Right kidney (tissue), 9 donors: ENCODE data around the gene TNFSF13B.
"Not testable (repeated sequence)": the region's sequence is repeated elsewhere in the genome, so short reads cannot be mapped to it uniquely, and the experiment has no call there.

ENCODE experiments used
- DNase-seq: peaks from one replicate; pipeline ENCODE4 v3.0.0-alpha.2; 2016
- long read RNA-seq, 8 donors: transcript quantifications; one replicate each; lab custom pipeline, GENCODE V29; 2026

The TNFSF13B gene, protein sequence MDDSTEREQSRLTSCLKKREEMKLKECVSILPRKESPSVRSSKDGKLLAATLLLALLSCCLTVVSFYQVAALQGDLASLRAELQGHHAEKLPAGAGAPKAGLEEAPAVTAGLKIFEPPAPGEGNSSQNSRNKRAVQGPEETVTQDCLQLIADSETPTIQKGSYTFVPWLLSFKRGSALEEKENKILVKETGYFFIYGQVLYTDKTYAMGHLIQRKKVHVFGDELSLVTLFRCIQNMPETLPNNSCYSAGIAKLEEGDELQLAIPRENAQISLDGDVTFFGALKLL
- long read RNA-seq, donor 1 = 0 reads
- long read RNA-seq, donor 2 = 0 reads
- long read RNA-seq, donor 3, partial matches to known transcripts = 0 of 1 reads
- long read RNA-seq, donor 3, other reads (novel, unspliced or antisense) = 0 of 1 reads
- long read RNA-seq, donor 4, partial matches to known transcripts = 0 of 2 reads
- long read RNA-seq, donor 4, other reads (novel, unspliced or antisense) = 0 of 2 reads
- long read RNA-seq, donor 5 = 0 reads
- long read RNA-seq, donor 6 = 0 reads
- long read RNA-seq, donor 7, partial matches to known transcripts = 0 of 2 reads
- long read RNA-seq, donor 7, other reads (novel, unspliced or antisense) = 0 of 2 reads
- long read RNA-seq, donor 8, partial matches to known transcripts = 0 of 2 reads
- long read RNA-seq, donor 8, other reads (novel, unspliced or antisense) = 0 of 2 reads

DNA sequence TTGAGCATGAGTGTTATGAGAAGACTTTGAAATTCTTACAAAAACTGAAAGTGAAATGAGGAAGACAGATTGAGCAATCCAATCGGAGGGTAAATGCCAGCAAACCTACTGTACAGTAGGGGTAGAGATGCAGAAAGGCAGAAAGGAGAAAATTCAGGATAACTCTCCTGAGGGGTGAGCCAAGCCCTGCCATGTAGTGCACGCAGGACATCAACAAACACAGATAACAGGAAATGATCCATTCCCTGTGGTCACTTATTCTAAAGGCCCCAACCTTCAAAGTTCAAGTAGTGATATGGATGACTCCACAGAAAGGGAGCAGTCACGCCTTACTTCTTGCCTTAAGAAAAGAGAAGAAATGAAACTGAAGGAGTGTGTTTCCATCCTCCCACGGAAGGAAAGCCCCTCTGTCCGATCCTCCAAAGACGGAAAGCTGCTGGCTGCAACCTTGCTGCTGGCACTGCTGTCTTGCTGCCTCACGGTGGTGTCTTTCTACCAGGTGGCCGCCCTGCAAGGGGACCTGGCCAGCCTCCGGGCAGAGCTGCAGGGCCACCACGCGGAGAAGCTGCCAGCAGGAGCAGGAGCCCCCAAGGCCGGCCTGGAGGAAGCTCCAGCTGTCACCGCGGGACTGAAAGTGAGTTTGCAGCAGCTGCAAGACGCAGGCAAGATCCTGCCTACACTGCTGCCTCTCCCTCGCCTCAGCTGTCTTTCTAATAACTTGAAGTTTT, at the start of gene TNFSF13B:
Gene TNFSF13B, plus strand, starts transcription at position 118 of the 728 bp plus-strand sequence. Its CDS starts 178 bp downstream, at position 296.
- DNase-seq = peak; percentile 32

- DNase-seq = no peak
These were observed 49.5 kb upstream of the TNFSF13B start for GRCh38 chr13:108220041-108220440.

GRCh38 chr13:108223687-108224503, 45.6 kb upstream of the TNFSF13B start:
- no peak for DNase-seq

GRCh38 chr13:108225440-108225839, 44.1 kb upstream of the TNFSF13B start:
- no peak for DNase-seq

DNA sequence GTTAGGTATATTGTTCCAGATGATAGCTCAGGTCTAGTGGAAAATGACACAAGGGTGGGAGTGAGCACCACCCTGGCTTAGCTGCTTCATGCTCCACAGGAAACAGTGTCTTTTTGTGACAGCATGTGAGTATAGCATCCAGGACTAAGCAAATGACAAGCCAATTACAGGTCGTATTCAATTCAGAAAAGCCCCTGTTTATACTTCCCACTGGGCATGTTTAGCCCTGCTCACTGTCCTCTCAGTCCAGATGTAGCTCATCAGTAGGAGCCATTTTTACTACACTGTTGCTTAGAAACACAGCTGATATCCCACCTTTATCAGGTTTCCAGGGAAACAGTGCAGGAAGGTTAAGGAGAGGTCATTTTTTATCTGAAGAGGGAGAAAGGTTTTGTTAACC, 43.3 kb upstream of the TNFSF13B start:
- no peak for DNase-seq

- no peak for DNase-seq
These were observed 41.8 kb upstream of the TNFSF13B start for GRCh38 chr13:108227651-108228272.

GRCh38 chr13:108230377-108230776, 39.1 kb upstream of the TNFSF13B start:
- DNase-seq = no peak

DNA sequence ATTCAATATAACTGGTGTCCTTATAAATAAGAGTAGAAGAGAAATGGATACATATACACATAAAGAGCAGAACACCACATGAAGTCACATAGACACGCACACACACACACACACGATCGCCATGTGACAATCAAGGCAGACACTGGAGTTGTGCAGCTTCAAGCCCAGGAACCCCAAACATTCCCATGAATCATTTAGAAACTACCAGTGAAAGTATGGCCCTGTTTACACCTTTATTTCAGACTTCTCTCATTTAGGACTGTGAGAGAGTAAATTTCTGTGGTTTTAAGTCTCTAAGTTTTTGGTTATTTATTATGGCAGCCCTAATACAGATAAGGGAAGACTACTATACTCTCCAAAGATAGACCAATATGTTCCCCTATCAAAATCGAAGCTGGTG, 20.4 kb upstream of the TNFSF13B start:
- DNase-seq = no peak

DNA sequence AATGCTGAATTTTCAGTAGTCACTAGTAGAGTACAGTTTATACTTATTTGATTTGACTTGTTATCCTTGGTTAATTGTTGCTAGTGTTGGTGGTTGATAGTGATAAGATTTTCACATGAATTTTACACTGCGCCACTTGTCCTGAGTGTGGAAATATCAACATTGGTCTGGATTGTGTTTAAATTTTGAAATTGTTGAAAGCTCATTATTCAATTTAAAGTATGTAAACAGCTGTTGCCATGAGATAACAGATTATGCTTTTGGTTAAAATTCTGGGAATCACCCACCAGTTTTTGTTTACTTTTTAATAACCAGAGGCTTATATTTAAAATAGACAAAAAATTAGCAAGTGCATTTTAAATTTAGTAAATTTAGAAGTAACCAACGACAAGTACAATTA, 12.3 kb upstream of the TNFSF13B start:
- DNase-seq = no peak

- DNase-seq = no peak
These were observed 5.7 kb upstream of the TNFSF13B start for GRCh38 chr13:108263621-108264355.

DNA sequence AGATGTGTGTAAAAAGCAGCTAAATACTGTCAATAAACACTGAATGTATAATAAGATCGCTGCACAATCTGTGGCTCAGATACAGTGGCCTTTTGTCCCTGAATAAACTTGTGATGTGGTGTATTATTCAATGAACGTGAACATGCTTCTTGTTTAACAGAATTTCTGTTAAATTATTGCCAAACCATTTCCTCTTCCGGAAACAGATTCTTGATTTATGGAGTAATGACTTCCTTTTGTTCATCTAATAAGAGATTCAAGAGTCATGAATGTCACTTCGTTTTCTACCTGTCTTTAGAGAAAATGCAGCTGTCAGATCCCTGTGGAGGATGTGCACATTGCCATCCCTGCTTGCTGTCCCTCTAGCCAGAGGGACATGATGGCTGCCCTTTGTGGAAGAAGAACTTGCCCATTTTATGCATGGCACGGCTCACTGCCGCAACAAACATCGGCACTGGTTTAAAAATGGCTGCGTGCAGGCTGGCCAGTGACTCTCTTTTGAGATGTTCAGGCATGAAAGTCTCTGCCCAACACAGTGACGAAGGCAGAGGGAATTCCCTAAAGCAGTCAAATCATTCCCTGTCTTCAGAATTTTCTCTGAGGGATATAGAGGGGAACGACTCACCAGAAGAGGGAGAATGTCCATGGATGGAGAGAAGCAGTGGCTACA, 3.1 kb upstream of the TNFSF13B start:
- no peak for DNase-seq

DNA sequence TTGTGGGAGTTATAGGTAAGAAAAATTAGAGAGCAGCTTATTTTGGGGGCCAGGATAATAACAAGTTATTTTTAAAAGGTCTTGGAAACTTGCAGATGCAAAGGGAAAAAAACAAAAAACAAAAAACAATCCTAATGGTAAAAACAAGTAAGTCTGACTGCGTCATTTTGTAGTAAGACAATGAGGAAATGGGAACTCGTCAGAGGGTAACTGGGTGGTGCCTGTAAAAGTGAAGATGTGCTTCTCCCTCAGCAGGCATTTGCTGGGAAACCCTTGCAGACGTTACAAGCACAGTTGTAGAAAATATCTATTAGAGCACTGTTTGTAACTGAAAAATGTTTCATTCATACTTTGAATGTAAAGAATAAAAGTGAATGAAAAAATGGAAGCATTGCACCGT, 2.2 kb upstream of the TNFSF13B start:
- no peak for DNase-seq

DNA sequence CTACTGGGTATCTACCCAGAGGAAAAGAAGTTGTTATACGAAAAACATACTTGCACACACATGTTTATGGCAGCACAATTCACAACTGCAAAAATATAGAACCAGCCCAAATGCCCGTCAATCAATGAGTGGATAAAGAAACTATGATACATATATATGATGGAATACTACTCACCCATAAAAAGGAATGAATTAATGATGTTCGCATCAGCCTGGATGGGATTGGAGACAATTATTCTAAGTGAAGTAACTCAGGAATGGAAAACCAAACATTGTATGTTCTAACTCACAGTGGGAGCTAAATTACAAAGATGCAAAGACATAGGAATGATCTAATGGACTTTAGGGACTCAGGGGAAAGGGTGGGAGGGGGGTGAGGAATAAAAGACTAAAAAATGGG, 1.7 kb upstream of the TNFSF13B start:
- not testable (repeated sequence) for DNase-seq

DNA sequence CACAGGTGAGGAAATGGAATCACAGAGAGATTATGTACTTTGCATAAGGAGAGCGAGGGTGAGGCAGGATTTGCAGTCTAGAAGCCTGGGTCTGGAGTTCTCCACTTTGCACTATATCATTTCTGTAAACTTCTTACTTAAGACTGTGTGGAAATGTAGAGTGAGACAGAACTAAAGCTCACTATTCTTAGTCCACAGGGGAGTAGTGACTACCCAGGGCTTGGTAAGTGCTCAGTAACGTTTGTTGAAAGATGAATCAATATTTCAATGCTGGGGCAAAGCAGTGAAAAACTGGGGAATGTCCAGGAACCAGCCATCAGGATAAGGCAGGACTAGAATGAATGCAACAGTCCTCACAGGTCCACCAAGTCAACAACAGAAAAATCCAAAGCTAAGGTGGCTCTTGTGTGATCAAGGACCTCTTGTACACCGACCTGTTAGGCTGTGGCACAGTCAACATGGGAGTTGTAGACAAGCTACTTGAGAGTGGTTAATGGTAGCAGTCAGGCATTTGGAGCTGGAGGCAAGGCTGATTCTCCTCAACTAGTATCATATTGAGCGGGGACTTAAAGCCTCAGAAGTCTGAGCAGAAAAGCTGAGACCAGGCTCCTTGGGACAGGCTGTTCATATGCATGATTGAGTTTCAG, 929 bp upstream of the TNFSF13B start:
- no peak for DNase-seq

- DNase-seq = no peak
These were observed 924 bp downstream of the TNFSF13B start for GRCh38 chr13:108270442-108270841.

DNA sequence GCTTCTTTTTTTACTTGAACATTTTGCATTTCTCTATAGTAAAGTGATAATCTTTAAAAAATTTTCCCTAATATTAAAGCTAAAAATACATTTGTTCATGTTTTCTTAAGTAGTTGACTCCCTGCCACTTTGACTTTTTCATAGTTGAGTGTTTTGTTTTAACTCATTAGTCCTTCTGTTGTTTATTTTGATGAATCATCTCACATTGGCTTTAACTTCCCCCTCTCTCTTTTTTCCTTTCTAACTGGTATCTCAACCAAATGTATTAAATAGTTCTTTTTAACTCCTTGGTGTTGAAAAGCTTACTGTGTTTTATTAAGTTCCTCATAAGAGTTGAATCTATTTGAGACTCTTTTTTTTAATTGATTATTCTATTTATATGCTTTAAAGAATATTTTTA, 2.8 kb downstream of the TNFSF13B start:
- no peak for DNase-seq

DNA sequence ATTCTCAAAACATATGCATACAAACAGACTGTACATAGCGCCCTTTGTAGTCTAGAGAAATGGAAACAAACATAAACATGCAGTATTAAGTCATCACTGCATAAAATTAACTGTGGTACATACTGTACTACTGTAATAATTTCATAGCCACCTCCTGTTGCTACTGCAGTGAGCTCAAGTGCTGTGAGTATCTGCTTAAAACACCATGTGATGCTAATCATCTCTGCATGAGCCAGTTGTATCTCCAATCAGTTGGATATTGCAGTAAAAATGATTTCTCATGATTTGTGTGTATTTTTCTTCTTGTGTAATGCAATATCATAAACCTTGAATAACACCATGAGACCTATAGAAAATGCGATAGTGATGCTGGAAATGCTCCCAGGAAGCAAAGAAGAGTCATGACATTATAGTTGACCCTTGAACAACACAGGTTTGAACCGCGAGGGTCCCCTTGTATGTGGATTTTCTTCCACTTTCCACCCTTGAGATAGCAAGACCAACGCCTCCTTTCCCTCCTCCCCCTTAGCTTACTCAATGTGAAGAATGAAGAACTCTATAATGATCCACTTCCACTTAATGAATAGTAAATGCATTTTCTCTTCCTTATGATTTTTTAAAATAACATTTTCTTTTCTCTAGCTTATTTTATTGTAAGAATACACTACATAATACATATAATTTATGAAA, 4.1 kb downstream of the TNFSF13B start:
- no peak for DNase-seq

DNA sequence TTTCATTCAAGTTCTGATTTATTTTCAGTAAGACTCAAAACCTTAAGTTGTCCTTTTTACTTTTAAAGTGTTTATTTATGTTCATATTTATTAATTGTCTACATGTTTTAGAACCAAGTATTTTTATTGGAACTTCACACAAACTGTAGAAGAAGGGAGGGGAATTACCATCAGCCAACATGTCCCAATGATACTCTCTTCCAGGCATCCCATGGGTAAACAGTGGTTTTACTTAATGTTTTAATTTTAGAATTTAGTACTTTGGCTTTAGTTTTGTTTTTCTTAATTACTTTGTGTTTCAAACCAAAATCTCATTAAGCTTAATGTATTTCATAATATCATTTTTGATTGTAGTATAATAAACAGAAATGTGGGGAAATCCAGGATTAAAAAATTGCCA, 5.2 kb downstream of the TNFSF13B start:
- DNase-seq = no peak

- no peak for DNase-seq
These were observed 6.5 kb downstream of the TNFSF13B start for GRCh38 chr13:108276060-108276459.
